A673 (cell line): ENCODE results near the gene MBIP. TPM values are rescaled to one million over a fixed set of nuclear protein-coding genes. Genes with fewer than 3 reads are reported as not detected.
A peak's percentile ranks its signal among the peaks of the same experiment; 100 is the strongest.

Source experiments
- BruUV-seq: library from RNA; stranded (reverse); fragments of 400-500 nt; replicated peaks from 2 replicates; lab custom pipeline; 2021; lab: Mats Ljungman, UMichigan
- CTCF ChIA-PET: fragments of 300-600 bp; sonication (Branson Sonifier 250); formaldehyde crosslinking; loops from one replicate; lab custom pipeline; 2022; ENCODE audit warnings: antibody characterized with exemption; lab: Charles Lee
- POLR2A ChIA-PET: fragments of 300-600 bp; sonication (Branson Sonifier 250); formaldehyde crosslinking; loops from one replicate; lab custom pipeline; 2022; ENCODE audit warnings: antibody characterized with exemption; ENCODE audit not compliant: low non-redundant PET; lab: Charles Lee
- DNase-seq: peaks from one replicate; pipeline ENCODE4 v3.0.0-alpha.2; 2015; ENCODE audit warnings: low spot score
- H3K27ac ChIP-seq: fragments of 200-600 bp; sonication (generic); 2 replicates; pipeline ENCODE4 v1.5.1; 2016; ENCODE audit warnings: mixed run types, low read depth, mild to moderate bottlenecking, mixed read lengths, antibody characterized with exemption, low read length; ENCODE audit not compliant: poor library complexity, severe bottlenecking
- H3K27me3 ChIP-seq: fragments of 200-600 bp; sonication (generic); replicated peaks from 2 replicates; pipeline ENCODE4 v1.6.1; 2017; ENCODE audit warnings: mixed run types, low read depth, mild to moderate bottlenecking, mixed read lengths, antibody characterized with exemption, low read length; ENCODE audit not compliant: insufficient read depth, poor library complexity
- H3K36me3 ChIP-seq: fragments of 200-600 bp; sonication (generic); 2 replicates; pipeline ENCODE4 v1.6.1; 2016; ENCODE audit warnings: mixed run types, mild to moderate bottlenecking, mixed read lengths, antibody characterized with exemption, low read length; ENCODE audit not compliant: insufficient read depth, poor library complexity, severe bottlenecking
- H3K4me1 ChIP-seq: fragments of 200-600 bp; sonication (generic); 2 replicates; pipeline ENCODE4 v1.6.1; 2017; ENCODE audit warnings: mixed run types, mild to moderate bottlenecking, mixed read lengths, antibody characterized with exemption, low read length; ENCODE audit not compliant: insufficient read depth, poor library complexity, severe bottlenecking
- H3K4me3 ChIP-seq: fragments of 200-600 bp; sonication (generic); 2 replicates; pipeline ENCODE4 v1.5.1; 2016; ENCODE audit warnings: low read depth, mixed run types, mild to moderate bottlenecking, mixed read lengths, low read length; ENCODE audit not compliant: poor library complexity, severe bottlenecking
- H3K9me3 ChIP-seq: fragments of 200-600 bp; sonication (generic); 2 replicates; pipeline ENCODE4 v1.6.1; 2016; ENCODE audit warnings: mixed run types, low read depth, mild to moderate bottlenecking, mixed read lengths, antibody characterized with exemption, low read length; ENCODE audit not compliant: poor library complexity, severe bottlenecking
- EZH2 ChIP-seq: fragments of 200-600 bp; sonication (generic); IDR thresholded peaks from 2 replicates; pipeline ENCODE4 v1.6.1; 2017; ENCODE audit warnings: borderline replicate concordance, low read depth, mild to moderate bottlenecking, mixed read lengths, antibody characterized with exemption, low read length; ENCODE audit not compliant: poor library complexity, severe bottlenecking
- intact Hi-C: fragments of 100-400 bp; cut with micrococcal nuclease; formaldehyde crosslinking; loops from one replicate; pipeline ENCODE4 v1.10.0; 2022; ENCODE audit not compliant: unreplicated experiment
- total RNA-seq: library from RNA; stranded (reverse); gene quantifications from 2 replicates; pipeline ENCODE4 v1.2.3, GENCODE V29; 2021
- TF ChIP-seq, protein P1 (sequence below): fragments of 300-800, 200-600 bp; sonication (generic); conservative IDR thresholded peaks from 2 replicates; pipeline ENCODE4 v1.5.1; 2017; ENCODE audit warnings: low read depth, mild to moderate bottlenecking, antibody characterized with exemption, low read length, moderate library complexity, mixed read lengths

Gene MBIP
- total RNA-seq, 1 experiment from 2014 or later, result 23.2 TPM

DNA sequence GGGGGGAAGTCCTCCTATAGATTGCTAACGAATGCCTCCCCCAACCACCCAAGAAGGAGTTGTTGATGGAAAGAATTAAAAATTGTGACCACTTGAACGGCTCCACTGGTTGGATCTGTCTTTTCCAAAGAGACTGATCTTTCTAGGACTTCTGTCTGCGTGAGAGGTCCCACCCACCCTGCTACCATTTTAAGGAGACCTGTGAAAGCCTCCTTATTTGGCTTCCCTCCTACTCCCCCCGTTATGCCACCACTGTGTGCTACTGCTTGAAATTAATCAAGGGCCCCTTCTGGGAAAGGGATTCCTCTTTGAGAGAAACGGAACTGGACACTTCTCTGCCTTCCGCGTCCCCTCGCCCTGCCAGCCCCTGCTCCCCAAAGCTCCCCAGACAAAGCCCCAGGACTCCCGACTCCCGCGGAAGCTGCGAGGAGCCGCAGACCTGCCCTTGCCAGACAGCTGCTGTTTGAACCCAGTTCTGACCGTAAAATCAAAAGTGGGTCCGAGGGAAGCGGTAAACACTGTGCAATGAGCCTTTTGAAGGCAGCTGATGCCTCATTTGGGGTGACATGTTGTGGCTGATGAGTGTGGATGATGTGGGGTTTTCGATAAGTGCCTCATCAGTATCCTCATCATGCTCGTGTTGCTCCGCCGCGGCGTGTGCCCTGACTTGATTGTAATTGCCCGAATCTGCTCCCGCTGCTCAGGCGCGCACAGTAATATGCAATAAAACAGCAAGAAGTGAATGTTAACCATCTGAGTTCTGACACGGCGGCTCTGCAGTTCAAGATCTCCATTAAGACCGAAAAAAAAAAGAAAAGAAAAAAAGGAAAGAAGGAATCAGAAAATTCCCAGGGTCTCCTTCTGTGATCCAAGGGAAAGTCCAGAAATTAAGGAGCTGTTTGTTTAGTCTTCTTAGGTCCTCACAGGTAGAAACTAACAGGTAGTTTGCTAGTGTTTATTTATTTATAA, 48.2 kb downstream of the MBIP start:
- Histone ChIP-seq H3K36me3 (no peaks in the 10 kb centered on the region), H3K4me1 (no peaks in the 10 kb centered on the region), H3K27me3 (peaks cover 82% of the 10 kb centered on the region), H3K4me3 (no peak overlapping the region), H3K9me3 (no peaks in the 10 kb centered on the region), H3K27ac (no peak overlapping the region)
- CTCF ChIA-PET, result no interaction called here
- intact Hi-C loops, result no loop called here
- TF ChIP-seq, protein P1, sequence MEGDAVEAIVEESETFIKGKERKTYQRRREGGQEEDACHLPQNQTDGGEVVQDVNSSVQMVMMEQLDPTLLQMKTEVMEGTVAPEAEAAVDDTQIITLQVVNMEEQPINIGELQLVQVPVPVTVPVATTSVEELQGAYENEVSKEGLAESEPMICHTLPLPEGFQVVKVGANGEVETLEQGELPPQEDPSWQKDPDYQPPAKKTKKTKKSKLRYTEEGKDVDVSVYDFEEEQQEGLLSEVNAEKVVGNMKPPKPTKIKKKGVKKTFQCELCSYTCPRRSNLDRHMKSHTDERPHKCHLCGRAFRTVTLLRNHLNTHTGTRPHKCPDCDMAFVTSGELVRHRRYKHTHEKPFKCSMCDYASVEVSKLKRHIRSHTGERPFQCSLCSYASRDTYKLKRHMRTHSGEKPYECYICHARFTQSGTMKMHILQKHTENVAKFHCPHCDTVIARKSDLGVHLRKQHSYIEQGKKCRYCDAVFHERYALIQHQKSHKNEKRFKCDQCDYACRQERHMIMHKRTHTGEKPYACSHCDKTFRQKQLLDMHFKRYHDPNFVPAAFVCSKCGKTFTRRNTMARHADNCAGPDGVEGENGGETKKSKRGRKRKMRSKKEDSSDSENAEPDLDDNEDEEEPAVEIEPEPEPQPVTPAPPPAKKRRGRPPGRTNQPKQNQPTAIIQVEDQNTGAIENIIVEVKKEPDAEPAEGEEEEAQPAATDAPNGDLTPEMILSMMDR, result no peak
- peak; percentile 74 for TF ChIP-seq EZH2
- peak; percentile 38 for DNase-seq
- POLR2A ChIA-PET, result no interaction called here
- no TSS peak for BruUV-seq

DNA sequence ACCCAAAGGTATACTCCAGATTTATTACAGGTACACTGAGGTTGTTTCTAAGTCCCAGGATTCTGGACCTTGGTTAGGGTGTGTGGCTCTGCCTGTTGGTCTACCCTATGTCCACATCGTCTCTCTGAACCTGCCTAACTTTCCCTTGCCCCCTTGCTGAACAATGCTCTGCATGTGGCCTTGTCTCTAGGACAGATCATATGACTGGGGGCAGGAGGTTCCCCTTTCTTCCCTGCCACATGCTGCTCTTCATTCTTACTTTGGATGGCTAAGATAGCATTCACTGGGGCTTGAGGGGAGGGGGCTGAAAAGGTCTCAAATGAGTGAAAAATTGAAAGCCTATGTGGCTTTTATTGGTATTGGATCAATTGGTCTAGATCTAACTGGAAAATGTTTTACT, 49.2 kb downstream of the MBIP start:
- intact Hi-C loops, result no loop called here
- TF ChIP-seq, protein P1, result no peak
- ChIA-PET CTCF (no interaction called here), POLR2A (no interaction called here)
- Histone ChIP-seq H3K36me3 (no peaks in the 10 kb centered on the region), H3K27me3 (peaks cover 82% of the 10 kb centered on the region), H3K4me1 (no peaks in the 10 kb centered on the region), H3K27ac (no peak overlapping the region), H3K9me3 (no peaks in the 10 kb centered on the region), H3K4me3 (no peak overlapping the region)
- DNase-seq, result no peak
- no TSS peak for BruUV-seq

DNA sequence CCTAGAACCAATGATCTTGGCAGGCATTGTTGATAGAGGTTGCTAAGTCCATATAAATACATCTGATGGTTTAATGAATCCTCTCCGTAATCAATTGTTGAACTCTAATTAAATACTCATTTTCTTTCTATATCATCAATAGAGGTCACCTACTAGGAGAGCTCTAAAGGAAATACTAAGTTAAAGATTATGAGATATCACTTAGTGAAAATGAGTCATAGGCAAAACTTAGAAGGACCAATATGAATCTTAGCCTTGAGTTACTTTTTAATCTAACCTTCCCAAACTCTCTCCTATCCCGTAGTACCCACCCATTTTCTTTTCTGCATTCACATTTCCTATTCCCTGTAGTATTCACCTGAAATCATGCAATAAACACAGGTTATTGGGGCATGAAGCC, 50.2 kb downstream of the MBIP start:
- Histone ChIP-seq H3K4me3 (no peak overlapping the region), H3K4me1 (no peaks in the 10 kb centered on the region), H3K27ac (no peak overlapping the region), H3K36me3 (no peaks in the 10 kb centered on the region), H3K9me3 (no peaks in the 10 kb centered on the region), H3K27me3 (peaks cover 79% of the 10 kb centered on the region)
- CTCF ChIA-PET, result no interaction called here
- DNase-seq, result no peak
- intact Hi-C loops, result no loop called here
- POLR2A ChIA-PET, result no interaction called here
- no TSS peak for BruUV-seq
- no peak for TF ChIP-seq EZH2
- TF ChIP-seq, protein P1, result no peak
